Right lobe of liver (tissue), 4 donors: Measurements from ENCODE around the gene RIMBP2.

Experiments
- POLR2A ChIP-seq: fragments of 450-650 bp; IDR thresholded peaks from one replicate; pipeline ENCODE4 v1.6.1; 2017; ENCODE audit warnings: antibody characterized with exemption, mild to moderate bottlenecking
- TF ChIP-seq, protein P1 (sequence below), 4 donors: fragments of 200-600 bp in 3 of 4; fragments of 450-650 bp in 1 of 4; IDR thresholded peaks; one replicate each; pipeline versions ENCODE4 v1.5.1 to v1.8.0; 2016 to 2022; ENCODE audit warnings: antibody characterized with exemption in 4 of 4, mild to moderate bottlenecking in 2 of 4
- donor health status: DM: no; HTN: no; CAD: no.
- donor health status: DM: no; HTN: no; CAD: no.
- donor health status: DM: no; HTN: yes; CAD: no.

DNA sequence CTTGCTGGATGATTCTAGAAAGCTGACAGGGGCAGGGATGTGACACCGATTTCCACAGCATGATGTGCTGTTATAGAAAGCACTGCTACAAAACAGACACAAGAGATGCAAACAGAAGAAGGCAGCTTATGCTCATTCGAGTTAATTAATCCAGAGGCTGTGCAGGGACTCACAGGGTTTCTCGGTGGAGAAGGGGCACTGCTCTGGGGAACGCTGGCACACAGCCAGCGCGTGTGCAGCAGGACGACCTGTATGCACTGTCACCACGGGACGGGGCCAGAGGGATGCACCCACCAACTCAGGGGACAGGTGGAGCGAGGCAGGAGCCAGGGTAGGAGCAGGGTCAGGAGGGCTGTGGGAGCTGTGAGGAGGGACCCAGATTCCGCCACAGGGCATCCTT lies 143.5 kb downstream of the RIMBP2 start:
- TF ChIP-seq, protein P1, sequence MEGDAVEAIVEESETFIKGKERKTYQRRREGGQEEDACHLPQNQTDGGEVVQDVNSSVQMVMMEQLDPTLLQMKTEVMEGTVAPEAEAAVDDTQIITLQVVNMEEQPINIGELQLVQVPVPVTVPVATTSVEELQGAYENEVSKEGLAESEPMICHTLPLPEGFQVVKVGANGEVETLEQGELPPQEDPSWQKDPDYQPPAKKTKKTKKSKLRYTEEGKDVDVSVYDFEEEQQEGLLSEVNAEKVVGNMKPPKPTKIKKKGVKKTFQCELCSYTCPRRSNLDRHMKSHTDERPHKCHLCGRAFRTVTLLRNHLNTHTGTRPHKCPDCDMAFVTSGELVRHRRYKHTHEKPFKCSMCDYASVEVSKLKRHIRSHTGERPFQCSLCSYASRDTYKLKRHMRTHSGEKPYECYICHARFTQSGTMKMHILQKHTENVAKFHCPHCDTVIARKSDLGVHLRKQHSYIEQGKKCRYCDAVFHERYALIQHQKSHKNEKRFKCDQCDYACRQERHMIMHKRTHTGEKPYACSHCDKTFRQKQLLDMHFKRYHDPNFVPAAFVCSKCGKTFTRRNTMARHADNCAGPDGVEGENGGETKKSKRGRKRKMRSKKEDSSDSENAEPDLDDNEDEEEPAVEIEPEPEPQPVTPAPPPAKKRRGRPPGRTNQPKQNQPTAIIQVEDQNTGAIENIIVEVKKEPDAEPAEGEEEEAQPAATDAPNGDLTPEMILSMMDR (IDR thresholded peaks at IDR 0.05), result no peak
- TF ChIP-seq POLR2A, result no peak
